Stimulated activated CD4-positive, alpha-beta T cell treated with anti-CD3 and anti-CD28 coated beads, TNF-alpha, amount 100 ng/mL, for 48 hours (primary cell): ENCODE measurements around the gene TMEM267.
"Not testable (repeated sequence)": the region's sequence is repeated elsewhere in the genome, so short reads cannot be mapped to it uniquely, and the experiment has no call there.

Source experiments
- DNase-seq, 3 donors: peaks; one replicate each; pipeline ENCODE4 v3.0.0-alpha.2; 2020; ENCODE audit warnings: low read depth in 3 of 3

TMEM267 gene

DNA sequence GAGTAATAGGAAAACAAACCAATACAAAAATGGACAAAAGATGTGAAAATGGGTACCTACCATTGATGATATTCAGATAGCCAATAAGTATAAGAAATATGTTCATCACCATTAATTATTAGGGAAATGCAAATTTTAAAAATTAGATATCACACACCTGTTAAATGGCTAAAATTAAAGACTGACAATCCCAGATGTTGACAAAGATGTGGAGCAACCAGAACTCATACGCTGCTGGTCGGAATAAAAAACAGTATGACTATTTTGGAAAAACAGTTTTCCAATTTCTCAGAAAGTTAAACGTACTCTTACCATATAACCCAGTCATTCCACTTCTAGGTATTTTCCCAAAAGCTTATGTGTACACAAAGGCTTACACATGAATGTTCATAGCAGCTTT is 27.1 kb downstream of the TMEM267 start:
- no peak for DNase-seq

DNA sequence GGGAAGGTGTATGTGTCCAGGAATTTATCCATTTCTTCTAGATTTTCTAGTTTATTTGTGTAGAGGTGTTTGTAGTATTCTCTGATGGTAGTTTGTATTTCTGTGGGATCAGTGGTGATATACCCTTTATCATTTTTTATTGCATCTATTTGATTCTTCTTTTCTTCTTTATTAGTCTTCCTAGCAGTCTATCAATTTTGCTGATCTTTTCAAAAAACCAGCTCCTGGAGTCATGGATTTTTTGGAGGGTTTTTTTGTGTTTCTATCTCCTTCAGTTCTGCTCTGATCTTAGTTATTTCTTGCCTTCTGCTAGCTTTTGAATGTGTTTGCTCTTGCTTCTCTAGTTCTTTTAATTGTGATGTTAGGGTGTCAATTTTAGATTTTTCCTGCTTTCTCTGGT is 42.1 kb downstream of the TMEM267 start:
- not testable (repeated sequence) for DNase-seq

DNA sequence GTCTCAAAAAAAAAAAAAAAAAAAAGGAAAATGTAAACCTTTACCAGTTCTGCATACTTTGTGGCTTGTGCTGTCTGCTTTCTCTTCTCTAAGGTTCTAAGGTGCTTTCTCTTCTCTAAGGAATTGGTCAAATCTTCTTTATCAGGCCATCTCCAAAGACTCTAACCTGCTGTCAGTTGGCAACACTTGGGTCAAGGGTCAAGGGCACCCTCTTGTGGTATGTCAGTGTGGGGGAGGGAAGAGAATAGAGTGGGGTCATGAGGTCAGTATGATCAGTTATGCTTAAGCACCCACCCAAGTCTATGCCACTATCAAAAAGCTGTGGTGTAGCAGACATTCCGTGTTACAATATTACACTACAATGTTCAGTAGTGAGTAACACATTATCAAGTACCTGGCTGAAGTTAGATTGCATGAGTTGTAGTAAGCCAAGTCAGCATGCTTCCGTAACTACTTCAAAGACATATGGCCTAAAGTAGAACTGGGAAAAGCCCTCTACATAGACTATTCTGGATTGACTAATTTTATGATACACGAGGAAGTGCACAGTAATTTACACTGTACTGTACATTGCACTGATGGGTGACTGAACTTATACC is 46.5 kb downstream of the TMEM267 start:
- DNase-seq, result no peak

DNA sequence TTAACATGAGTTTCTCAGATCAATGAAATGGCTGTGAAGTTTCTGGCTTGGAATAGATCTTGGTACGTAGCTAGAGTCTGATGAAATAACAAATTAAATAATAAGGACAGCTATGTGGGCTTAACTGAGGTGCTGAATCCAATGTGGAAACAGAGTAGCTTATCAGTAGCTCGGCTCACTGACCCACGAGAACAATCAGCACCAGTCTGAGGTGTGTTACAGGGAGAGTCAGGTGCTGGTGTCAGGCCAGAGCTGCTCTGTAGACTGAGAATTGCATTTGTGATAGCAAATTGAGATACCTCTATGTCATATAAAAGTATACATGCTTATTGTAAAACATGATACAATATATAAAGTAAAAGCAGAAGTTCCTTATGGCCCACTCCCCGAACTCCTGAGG is 50.3 kb downstream of the TMEM267 start:
- no peak for DNase-seq

DNA sequence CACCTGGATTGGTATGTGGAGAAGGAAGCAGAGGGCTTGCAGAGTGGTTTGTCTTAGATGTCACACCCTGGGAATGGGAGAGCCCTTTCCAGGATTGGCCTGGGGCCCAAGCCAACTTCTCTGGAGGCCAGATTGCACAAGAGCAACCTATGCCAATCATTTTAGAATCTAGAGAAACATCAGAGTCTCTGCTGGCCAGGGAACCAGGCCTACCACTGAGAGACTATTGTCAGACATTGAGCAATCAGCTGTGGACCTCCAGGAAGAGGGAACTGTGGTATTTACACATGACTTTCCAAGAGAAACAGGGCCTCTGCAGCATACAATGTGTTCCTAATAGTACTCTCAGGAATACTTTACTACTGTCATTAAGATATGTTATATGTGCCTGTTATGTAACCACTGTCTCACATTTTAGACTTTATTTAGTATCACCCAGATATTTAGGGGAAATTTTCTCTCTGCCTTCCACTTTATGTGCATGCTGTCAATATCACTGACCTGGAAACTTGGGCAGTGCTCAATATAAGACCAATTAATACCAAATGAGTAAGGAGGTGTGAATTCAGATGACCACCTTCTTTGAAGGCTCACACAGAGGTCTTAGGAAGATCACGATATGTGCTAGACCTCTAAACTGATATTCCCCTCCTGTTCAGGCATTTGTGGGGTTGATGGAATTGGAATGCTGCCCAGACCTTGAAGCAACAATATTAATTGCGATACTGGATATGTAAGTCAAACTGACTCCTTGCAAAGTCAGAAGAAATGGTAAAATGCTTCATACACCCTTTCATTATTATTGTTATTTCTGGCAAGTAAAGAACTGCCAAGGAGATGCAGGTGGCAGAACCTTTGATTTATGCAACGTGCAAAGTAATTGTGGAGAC is 50.9 kb downstream of the TMEM267 start:
- DNase-seq, result no peak

DNA sequence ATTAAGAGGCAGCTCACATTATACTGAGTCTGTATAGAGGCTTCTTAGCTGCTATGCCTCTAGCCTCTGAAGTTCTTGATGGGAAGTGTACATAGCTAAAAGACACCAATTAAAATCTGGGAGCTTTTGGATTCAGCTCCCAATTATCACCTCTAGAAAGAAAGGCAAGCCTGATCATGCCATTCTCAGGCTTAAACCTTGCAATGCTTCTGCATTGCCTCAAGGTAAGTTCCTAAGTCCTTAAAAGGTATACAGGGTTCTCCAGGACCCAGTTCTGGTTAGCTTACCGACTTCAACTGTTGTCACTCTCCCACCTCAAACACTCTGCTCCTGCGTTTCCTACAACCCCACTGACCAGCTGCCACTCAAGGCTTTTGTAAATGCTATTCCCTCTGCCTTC is 54.0 kb downstream of the TMEM267 start:
- DNase-seq, result no peak

DNA sequence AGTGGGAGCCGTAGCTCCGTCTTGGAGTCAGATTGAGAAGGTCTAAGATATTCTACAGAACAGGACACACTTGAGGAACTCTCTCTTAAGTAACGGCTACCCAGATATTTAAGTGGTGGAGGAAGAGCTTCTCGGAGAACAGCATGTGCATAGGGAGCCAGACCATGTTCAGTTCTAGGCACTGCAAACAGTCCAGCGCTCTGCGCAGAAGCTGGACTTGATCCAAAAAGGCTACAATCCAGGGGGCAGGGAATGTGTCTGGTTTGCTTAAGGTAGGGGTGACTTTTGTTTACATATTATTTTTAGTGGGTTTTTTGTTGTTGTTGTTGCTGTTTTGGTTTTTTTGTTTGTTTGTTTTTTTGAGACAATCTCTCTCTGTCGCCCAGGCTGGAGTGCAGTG is 54.6 kb downstream of the TMEM267 start:
- no peak for DNase-seq

DNA sequence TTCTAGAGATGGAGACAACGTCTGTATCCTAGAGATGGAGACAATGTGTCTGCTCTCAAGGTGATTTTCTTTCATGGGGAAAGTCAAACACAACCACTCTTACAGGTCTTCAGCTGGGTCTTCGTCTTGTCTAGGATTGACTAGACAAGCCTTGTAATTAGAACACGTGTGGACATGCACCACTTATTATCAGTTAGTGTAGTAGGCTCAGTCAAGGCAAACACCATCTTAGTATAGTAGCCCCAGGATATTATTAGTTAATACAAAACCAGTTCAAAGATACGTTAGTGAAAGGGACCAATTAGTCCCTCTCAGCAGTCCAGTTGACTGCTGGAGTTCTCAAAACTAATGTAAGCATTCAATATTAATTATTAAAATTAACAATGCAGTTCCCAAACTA is 56.4 kb downstream of the TMEM267 start:
- DNase-seq, result no peak

DNA sequence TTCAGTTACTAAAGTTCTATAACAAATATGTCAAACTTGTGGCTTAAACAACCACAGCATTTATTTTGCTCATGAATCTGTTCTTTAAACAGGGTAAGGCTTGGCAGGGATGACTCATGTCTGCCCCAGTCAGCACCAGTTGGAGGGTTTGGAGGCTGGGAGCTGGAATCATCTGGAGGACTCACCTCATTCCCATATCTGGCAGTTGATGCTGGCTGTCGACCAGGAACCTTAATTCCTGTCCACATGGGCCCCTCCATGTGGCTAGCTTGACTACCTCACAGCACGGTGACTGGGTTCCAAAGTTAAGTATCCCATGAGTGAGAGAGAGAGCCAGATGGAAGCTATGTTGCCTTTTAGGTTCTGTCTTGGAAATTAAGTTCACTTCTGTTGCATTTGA is 57.7 kb downstream of the TMEM267 start:
- DNase-seq, result no peak

DNA sequence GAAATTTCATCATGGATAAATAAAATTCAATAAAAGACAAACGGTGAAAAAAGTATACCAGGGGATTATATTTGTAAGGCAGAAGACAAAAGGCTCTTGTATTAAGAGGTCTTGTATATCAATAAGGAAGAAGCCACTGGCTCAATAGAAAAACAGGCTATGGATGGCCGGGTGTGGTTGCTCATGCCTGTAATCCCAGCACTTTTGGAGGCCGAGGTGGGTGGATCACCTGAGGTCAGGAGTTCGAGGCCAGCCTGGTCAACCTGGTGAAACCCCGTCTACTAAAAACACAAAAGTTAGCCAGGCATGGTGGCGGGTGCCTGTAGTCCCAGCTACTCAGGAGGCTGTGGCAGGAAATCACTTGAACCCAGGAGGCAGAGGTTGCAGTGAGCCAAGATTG is 60.6 kb downstream of the TMEM267 start:
- not testable (repeated sequence) for DNase-seq

DNA sequence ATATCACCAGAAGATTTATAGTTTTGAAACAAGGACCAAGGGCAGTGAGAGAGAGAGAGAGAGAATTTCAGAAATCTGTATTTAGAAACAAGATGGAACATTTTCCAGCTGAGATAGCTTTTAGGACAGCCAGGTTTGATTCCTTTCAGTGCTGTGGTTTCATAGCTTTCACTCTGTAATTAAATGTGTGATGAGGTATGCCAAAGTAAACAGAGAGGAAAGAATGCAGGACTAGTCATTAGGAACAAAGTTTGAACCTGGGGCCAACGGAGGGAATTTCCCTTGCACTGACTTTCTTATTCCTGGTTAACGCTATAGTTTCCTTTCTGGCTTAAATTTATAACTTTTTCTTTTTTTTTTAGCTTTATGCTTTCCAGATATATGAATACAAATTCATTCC is 61.5 kb downstream of the TMEM267 start:
- no peak for DNase-seq

DNA sequence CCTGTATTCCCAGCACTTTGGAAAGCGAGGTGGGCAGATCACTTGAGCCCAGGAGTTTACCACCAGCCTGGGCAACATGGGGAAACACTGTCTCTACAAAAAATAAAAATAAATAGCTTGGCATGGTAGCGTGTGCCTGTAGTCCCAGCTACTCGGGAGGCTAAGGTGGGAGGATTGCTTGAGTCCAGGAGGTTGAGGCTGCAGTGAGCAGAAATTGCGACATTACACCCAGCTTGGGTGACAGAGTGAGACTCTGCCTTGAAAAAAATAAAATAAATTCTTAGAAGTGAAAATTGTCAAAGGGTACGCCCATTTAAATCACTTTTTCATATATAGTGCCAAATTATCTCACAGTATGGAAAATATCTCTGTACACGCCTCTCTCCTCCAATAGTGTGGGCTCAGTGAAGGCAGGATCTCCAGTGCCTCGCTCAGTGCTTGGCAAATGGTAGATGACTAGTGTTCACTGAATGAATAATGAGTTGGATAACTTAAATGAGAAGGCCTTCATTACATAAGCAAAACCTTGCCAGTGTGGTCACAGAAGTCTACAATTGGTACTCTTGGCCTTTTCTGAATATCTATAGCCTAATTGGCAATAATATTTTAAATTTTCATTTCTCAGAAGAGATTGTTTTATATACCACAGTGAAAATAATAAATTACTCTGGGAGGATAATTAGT is 62.1 kb downstream of the TMEM267 start:
- DNase-seq, result no peak

DNA sequence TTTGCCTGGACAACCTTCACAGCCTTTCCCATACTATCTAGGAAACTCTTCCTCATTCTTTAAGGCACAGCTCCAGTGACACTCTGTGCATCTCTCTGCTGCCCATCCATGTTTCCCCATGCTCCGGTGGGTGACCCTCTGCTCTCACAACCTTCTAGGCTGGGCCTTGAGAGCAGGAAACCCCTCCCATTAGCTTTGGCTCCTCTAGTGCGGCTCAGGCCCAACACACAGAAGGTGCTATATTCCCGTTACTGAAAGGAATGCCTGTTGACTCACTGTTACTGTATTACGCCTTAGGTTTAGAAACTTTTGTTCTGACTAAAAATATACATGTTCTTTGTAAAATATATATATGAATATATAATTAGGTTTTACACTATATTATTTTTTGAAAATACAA is 63.4 kb downstream of the TMEM267 start:
- no peak for DNase-seq

DNA sequence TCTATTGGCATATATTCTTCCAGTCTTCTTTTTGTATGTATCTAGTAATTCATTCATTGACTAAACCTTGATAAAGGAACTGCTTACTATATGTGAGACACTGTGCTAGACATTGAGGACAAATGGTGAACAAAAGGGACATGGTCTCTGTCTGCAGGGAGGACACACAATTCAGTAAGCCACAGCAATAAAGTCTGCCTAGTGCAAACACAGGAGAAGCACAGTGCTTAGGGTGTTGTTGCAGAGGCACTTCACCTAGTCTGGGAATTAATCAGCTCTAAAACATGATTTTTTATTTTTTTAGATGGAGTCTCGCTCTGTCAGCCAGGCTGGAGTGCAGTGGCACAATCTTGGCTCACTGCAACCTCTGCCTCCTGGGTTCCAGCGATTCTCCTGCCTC is 65.1 kb downstream of the TMEM267 start:
- no peak for DNase-seq

DNA sequence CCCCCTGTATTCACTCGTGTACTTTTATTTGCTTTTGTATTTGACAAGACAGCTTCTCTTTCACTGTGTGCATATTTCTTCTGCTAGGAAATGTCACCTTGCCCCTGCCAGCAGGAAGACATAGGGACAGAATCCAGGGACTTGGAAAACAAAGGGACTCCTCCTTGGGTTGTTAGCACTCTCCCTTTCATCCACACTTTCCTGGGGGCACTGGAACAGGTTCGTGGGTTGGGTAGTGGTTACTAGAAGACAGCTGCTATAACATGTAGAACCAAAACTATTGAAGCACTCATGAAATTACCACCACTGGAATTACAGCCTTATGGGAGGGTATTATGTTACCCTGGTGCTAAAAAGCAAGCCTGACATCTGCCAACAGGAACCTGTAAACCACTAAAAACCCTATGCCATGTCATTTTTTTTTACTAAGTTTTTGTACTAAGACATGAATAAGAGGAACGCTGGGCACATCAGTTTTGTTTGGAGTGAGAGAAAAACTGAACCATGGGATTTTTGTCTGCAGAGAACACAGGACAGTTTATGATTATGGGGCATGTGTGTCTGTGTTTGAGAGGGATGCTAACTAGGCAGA is 66.8 kb downstream of the TMEM267 start:
- DNase-seq, result no peak

DNA sequence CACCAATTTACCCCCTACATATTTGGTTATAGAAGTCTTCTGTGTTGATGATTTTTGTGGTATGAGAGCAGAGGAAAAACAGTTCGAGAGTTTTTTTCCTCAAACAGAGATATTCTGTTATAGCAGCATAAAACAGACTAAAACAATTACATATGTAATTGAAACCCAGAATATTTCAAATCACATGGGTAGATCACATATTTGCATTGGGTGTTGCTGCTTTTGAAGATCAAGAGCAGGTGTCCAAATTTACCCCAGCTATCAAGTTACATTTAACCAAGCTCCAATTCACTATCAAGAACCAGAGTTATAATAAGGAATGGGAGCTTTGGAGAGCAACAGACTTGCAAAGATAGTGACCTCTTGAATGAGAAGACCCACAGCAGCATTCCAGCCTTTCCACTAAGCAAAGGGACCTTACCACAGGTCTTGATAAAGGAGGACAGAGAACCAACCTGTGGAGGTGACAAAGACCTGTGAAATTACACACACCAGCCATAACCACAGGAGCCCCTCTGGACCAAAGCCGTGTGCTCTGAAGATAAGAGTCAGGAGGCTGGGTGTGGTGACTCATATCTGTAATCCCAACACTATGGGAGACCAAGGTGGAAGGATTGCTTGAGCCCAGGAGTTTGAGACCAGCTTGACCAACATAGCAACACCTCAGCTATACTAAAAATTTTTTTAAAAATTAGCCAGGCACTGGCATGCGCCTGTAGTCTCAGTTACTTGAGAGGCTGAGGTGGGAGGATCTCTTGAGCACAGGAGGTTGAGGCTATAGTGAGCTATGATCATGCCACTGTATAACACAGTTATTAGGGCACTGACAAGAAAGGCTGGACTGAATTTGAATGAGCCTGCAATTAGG is 67.5 kb downstream of the TMEM267 start:
- no peak for DNase-seq

DNA sequence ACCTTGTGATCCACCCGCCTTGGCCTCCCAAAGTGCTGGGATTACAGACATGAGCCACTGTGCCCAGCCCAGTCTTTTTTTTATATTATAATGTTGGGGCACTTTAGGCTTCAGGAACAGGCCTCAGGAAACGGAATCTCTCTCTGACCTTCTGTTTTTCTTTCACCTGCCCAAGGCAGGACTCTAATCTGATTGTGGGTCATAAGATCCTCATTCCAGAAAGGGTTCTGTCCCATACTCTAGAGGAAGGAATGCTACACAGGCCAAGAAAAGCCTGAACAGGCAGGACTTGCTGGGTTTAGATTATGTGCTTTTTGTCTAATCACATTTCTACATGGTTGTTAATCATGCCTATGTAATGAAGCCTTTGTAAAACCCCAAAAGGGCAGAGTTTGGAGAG is 69.7 kb downstream of the TMEM267 start:
- no peak for DNase-seq

DNA sequence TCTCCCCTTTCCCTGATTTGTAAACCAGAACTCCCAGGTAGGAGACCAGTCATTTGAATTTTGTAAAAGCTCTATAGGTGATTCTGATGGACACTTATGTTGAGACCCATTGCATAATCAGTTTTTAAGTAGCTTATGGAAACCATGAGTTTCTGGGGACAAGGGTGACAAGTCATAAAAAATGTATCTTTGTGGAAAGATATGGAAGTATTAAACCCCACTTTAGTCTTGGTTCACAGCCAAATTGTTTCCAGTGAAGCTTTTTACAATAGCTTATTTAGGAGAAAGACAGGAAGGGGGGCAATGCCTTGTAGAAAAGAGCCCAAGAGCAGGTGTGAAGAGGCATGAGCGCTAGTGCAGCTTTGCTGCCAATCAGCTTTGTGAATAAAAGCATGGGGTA is 71.0 kb downstream of the TMEM267 start:
- DNase-seq, result no peak

DNA sequence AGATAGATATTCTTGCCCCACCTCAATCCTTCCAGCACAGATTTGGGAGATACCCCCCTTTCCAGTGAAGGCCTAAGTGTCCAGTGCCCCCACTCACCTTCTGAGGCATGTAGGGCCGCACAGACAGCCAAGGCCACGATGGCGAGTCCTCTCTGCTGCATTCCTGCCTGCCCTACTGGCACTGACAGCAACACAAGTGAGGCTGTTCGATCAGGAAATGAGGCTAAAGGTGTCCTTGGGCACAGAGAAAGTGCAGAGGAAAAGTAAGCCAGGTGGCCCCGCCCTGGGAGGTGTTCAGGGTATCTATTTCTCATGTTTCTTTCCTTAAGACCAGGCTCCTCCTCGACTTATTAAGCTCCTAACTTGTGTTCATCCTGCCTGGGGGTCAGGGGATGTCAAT is 71.5 kb downstream of the TMEM267 start, which contains the start of gene CCL28:
Gene CCL28 (minus strand): TSS at position 236 of the 400 bp plus-strand sequence. CDS start 75 bp downstream, at position 161.
- no peak for DNase-seq

DNA sequence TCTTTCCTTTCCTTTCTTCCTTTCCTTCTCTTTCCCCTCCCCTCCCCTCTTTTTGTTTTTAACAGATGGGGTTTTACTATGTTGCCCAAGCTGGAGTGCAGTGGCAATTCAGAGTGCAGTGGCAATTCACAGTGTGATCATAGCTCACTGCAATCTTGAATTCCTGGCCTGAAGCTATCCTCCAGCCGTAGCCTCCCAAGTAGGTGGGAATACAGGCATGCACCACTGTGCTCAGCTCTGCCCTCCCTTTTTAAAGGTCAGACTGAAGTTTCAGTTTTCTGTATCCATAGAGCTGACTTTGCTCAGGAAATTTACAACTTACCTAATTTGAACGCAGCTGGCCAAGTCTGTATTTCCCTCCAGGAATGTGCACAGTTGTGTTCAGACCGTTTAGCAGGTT is 72.2 kb downstream of the TMEM267 start:
- DNase-seq, result no peak

DNA sequence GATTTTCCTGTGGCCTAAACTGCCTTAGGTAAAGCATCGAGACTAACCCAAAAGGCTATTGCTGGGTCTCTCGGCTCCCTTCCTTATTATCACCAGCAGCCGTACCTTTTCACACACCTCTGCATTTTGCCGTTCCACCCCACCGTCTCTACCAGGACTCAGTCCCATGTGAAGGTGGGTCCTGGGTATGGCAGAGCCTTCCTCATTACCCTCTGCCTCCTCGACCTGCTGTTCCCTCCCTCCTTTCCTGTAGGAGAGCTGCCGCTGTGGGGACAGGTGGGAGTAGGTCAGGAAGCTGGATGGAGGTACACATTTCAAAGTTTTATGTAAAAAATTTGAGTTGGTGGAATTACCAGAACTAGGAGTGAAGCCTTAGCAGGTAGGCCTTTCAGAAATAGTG is 73.3 kb downstream of the TMEM267 start:
- no peak for DNase-seq
